HFFc6 (cell line): Measurements from ENCODE around the gene CAT. TPM values are rescaled to one million over a fixed set of nuclear protein-coding genes. Genes with fewer than 3 reads are reported as not detected.

ENCODE experiments used
- DNase-seq: peaks from one replicate; pipeline ENCODE4 v3.0.0-alpha.2; 2018
- H3K27ac Mint-ChIP-seq: 2 replicates; pipeline ENCODE4 v1.8.0; 2020; ENCODE audit warnings: mild to moderate bottlenecking, mixed read lengths
- H3K27me3 Mint-ChIP-seq: 2 replicates; pipeline ENCODE4 v1.8.0; 2021; ENCODE audit warnings: mild to moderate bottlenecking, moderate library complexity, mixed read lengths; ENCODE audit not compliant: insufficient read depth
- H3K36me3 Mint-ChIP-seq: 2 replicates; pipeline ENCODE4 v1.8.0; 2021; ENCODE audit warnings: low read depth, mixed read lengths
- H3K4me1 Mint-ChIP-seq: 2 replicates; pipeline ENCODE4 v1.8.0; 2020; ENCODE audit warnings: low read depth, mixed read lengths
- H3K4me3 Mint-ChIP-seq: 2 replicates; pipeline ENCODE4 v1.8.0; 2020; ENCODE audit warnings: mild to moderate bottlenecking, moderate library complexity, mixed read lengths
- H3K9me3 Mint-ChIP-seq: 2 replicates; pipeline ENCODE4 v1.8.0; 2020; ENCODE audit warnings: mild to moderate bottlenecking, mixed read lengths
- CTCF ChIP-seq: fragments of 200-600 bp; sonication (generic); IDR thresholded peaks from 2 replicates; pipeline ENCODE4 v1.5.0; 2021; ENCODE audit warnings: antibody characterized with exemption, mild to moderate bottlenecking
- total RNA-seq, 6 experiments: library from RNA; stranded (reverse); fragmentation: NEBNext Ultra II Directional; extraction: Animal tissue kit (Norgen Biotek cat#: 25700); gene quantifications; 2 replicates in 1 of 6; 3 replicates in 5 of 6; pipeline ENCODE4 v1.2.3, GENCODE V29; 2021

The CAT gene
- total RNA-seq, 6 experiments from 2014 or later = 36.7 to 47.4 (median 42.9) TPM

- no peaks in the 10 kb centered on the region; the same call in 1 of the 2 replicates for H3K27me3 Mint-ChIP-seq
- no peak for TF ChIP-seq CTCF
- no peak for DNase-seq
- H3K9me3 Mint-ChIP-seq = no peaks in the 10 kb centered on the region
- H3K4me3 Mint-ChIP-seq = no peak overlapping the region
- H3K36me3 Mint-ChIP-seq = peaks cover 6% of the 10 kb centered on the region; the same call in 1 of the 2 replicates
- H3K4me1 Mint-ChIP-seq = peaks cover 12% of the 10 kb centered on the region
- no peak overlapping the region for H3K27ac Mint-ChIP-seq
Measured at GRCh38 chr11:34443136-34443535, 4.4 kb downstream of the CAT start.

- no peaks in the 10 kb centered on the region for H3K9me3 Mint-ChIP-seq
- H3K27me3 Mint-ChIP-seq = no peaks in the 10 kb centered on the region; the same call in 1 of the 2 replicates
- TF ChIP-seq CTCF = no peak
- H3K36me3 Mint-ChIP-seq = peaks cover 6% of the 10 kb centered on the region; the same call in 1 of the 2 replicates
- H3K27ac Mint-ChIP-seq = no peak overlapping the region
- H3K4me3 Mint-ChIP-seq = no peak overlapping the region
- DNase-seq = no peak
- peaks cover 19% of the 10 kb centered on the region for H3K4me1 Mint-ChIP-seq
Measured at GRCh38 chr11:34444428-34444827, 5.7 kb downstream of the CAT start.

- no peak for TF ChIP-seq CTCF
- Mint-ChIP-seq H3K27ac (no peak overlapping the region), H3K4me3 (no peak overlapping the region), H3K9me3 (no peaks in the 10 kb centered on the region), H3K36me3 (peaks cover 13% of the 10 kb centered on the region), H3K27me3 (no peaks in the 10 kb centered on the region; the same call in 1 of the 2 replicates), H3K4me1 (peaks cover 9% of the 10 kb centered on the region)
- DNase-seq = no peak
Measured at GRCh38 chr11:34445956-34446355, 7.2 kb downstream of the CAT start.

- Mint-ChIP-seq H3K9me3 (no peaks in the 10 kb centered on the region), H3K4me1 (peaks cover 9% of the 10 kb centered on the region), H3K36me3 (peaks cover 10% of the 10 kb centered on the region), H3K4me3 (no peak overlapping the region), H3K27me3 (no peaks in the 10 kb centered on the region; the same call in 1 of the 2 replicates), H3K27ac (no peak overlapping the region)
- DNase-seq = no peak
- no peak for TF ChIP-seq CTCF
Measured at GRCh38 chr11:34446386-34446785, 7.7 kb downstream of the CAT start.

GRCh38 chr11:34447044-34447443 lies 8.3 kb downstream of the CAT start:
- no peak for TF ChIP-seq CTCF

More at GRCh38 chr11:34447044-34447443, 8.3 kb downstream of the CAT start:
- Mint-ChIP-seq H3K4me3 (no peak overlapping the region), H3K4me1 (peaks cover 9% of the 10 kb centered on the region), H3K27ac (no peak overlapping the region), H3K36me3 (peaks cover 7% of the 10 kb centered on the region), H3K9me3 (no peaks in the 10 kb centered on the region), H3K27me3 (no peaks in the 10 kb centered on the region; the same call in 1 of the 2 replicates)
- no peak for DNase-seq
